Astrocyte of the spinal cord (primary cell): ENCODE data around the gene CD58.
"Not testable (repeated sequence)": the region's sequence is repeated elsewhere in the genome, so short reads cannot be mapped to it uniquely, and the experiment has no call there.

Experiments
- DNase-seq: peaks from one replicate; pipeline ENCODE4 v3.0.0; 2011; ENCODE audit warnings: low read depth, low spot score
- H3K4me3 ChIP-seq: 2 replicates; pipeline ENCODE4 v1.5.1; 2011; ENCODE audit warnings: low read depth, mild to moderate bottlenecking, low read length, moderate library complexity
- in situ Hi-C: cut with HindIII; loops from 2 replicates; pipeline ENCODE4 v1.10.0; 2017; ENCODE audit warnings: low sequenced_read_pairs
- TF ChIP-seq, protein P1 (sequence below): IDR thresholded peaks from 2 replicates; pipeline ENCODE4 v1.5.1; 2012; ENCODE audit warnings: low read depth, mild to moderate bottlenecking, low read length, inconsistent platforms

CD58 gene

DNA sequence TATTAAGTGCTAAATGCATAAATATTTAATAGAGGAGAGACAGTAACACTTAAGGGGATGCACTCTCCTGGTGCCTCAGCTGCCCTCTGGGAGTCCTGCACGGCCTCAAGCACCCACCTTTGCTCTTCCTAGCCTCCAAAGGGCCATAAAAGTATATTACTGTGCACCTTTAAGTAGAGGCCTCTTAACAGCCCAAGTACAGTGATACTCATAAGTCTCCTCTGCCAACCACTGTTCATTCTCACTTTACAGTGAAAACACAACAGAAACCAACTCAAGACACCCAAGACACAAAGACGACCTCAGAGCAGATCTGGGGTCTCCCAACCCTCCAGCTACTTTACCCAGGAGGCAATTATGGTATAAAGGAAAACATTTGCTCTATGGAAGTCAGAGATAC lies 26.6 kb upstream of the CD58 start:
- DNase-seq, in situ Hi-C loops, H3K4me3 ChIP-seq: not testable (repeated sequence)

DNA sequence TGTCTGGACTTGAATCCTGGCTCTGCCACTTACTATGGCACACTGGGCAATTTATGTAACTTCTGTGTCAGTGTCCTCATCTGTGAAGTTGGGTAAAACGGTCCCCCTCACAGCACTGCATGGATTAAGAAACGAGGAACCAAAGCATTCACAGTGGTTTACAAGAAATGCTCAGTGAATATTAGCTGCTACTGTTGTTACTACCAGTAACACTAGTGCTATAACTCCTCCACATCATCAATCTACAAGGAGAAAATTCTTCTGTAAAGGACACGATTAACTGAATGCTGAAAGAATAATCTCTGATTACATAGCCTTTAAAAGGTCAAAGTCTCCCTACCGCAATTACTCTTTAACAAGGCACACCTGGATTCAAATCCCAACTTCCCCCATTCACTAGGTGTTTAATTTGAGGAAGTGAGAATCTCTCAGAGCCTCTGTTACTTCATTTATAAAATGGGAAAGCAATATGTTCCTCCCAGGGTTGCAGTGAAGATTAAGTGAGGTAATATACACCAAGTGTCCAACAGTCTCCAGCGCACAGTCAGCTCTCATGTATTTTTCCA lies 26.0 kb upstream of the CD58 start:
- in situ Hi-C loops, DNase-seq, H3K4me3 ChIP-seq: not testable (repeated sequence)

DNA sequence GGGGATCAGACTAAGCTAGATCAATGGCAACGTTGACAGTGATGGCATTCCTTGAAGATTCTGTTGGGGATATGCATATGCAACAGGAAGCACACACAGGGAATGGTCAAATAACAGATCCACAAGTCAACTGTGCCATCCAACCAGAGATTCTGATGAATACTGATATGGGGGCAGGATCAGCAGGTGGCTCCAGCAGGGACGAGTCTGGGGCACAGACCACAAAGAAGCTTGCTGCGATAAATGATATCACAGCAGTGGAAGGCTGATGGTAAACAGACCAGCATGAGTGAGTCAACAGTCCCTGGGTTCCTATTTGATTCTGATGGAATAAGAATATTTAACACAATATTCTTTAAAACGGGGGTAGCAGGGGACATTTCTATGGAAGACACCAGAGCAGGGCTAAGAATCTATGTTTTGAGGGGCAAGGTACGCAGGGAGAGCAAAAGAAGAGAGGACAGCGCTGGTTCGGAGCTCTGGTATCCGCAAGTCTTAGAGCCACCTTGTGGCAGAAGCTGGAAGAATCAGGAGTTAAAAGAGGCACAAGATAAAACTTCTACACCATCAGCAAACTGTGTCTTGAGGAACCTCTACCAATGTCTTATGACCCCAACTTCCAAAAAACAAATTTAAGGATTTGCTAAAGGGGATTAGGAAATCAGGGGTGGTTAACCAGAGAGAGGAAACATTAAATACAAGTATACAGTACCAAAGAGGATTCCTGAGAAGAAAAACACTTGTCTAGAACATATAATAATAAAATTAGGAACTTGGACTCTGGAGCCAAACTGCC lies 25.3 kb upstream of the CD58 start:
- in situ Hi-C loops, H3K4me3 ChIP-seq: not testable (repeated sequence)
- peak; percentile 40 for DNase-seq
- TF ChIP-seq, protein P1, sequence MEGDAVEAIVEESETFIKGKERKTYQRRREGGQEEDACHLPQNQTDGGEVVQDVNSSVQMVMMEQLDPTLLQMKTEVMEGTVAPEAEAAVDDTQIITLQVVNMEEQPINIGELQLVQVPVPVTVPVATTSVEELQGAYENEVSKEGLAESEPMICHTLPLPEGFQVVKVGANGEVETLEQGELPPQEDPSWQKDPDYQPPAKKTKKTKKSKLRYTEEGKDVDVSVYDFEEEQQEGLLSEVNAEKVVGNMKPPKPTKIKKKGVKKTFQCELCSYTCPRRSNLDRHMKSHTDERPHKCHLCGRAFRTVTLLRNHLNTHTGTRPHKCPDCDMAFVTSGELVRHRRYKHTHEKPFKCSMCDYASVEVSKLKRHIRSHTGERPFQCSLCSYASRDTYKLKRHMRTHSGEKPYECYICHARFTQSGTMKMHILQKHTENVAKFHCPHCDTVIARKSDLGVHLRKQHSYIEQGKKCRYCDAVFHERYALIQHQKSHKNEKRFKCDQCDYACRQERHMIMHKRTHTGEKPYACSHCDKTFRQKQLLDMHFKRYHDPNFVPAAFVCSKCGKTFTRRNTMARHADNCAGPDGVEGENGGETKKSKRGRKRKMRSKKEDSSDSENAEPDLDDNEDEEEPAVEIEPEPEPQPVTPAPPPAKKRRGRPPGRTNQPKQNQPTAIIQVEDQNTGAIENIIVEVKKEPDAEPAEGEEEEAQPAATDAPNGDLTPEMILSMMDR: peak; percentile 55

DNA sequence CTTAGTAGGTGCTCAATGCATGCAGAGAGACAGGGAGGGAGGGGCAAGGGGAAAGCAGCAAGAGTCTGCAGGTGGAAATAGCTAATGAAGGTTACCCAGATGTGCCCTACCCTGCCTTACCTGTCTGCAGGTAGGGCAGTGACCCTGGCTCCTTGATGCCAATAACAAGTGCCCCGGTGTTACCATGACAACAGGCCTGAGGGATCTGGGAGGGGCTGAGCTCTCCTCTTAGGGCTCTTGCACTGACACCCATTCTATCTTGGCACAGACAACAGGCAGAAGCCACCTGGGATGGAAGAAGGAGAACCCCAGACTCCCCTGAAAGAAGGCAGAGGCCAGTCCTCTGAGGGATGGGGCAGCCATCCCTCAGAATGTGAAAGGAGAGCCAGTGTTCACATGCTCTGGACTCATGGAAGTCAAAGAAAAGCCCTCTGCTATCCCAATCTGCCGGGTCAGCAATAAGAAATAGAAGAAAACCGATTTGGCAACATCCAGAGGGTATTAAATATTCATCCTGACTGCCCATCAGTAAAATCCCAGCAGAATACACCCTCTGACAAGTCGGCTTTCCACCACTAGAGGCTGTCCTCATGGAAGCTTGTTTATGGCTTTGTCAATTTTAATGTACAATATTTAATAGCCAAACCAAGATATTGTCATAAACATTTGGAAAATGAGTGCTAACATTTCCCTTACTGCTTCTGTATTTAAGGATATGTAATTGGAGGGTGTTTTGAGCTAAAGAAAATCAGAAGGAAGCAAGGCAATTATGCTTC lies 24.4 kb upstream of the CD58 start:
- TF ChIP-seq, protein P1: peak; percentile 66

DNA sequence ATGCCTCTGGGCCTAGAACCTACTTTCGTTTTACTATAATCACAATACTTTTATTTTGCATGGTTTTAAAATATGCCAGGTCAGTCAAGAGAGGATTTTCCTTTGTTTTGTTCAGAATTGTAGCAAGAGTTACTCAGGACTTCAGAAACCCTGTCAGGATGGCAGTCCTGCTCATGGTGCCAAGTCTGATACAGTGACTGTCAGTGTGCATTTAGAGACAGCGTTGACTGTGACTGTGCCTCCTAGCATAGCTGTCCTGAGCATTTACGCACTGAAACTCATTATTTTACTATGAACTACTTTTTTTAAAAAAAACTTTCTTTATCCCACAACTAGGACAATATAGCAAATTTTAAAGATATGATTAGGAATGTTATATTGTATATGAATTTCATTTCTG lies 23.2 kb upstream of the CD58 start:
- DNase-seq, in situ Hi-C loops, H3K4me3 ChIP-seq: not testable (repeated sequence)

More for the DNA sequence above, 24.4 kb upstream of the CD58 start:
- in situ Hi-C loops, H3K4me3 ChIP-seq, DNase-seq: not testable (repeated sequence)

DNA sequence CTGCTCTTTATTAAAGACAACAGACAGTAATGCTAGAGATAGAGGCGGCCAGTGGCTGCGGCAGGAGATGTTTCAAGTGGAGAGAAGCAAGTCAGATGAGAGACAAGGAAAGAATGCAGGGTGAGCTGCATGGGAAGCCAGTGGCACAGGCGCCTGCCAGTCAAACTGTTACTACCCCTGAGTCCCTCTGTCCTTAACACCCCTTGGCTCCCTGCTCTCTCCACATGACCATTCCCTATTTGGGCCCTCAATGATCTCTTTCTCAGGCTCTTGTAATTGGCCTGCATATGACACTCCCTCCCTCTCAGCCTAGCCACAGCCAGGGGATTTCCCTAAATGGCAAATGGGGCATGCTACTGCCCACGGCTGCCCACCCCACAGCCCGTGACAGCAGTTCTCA lies 22.6 kb upstream of the CD58 start:
- DNase-seq, in situ Hi-C loops, H3K4me3 ChIP-seq: not testable (repeated sequence)

DNA sequence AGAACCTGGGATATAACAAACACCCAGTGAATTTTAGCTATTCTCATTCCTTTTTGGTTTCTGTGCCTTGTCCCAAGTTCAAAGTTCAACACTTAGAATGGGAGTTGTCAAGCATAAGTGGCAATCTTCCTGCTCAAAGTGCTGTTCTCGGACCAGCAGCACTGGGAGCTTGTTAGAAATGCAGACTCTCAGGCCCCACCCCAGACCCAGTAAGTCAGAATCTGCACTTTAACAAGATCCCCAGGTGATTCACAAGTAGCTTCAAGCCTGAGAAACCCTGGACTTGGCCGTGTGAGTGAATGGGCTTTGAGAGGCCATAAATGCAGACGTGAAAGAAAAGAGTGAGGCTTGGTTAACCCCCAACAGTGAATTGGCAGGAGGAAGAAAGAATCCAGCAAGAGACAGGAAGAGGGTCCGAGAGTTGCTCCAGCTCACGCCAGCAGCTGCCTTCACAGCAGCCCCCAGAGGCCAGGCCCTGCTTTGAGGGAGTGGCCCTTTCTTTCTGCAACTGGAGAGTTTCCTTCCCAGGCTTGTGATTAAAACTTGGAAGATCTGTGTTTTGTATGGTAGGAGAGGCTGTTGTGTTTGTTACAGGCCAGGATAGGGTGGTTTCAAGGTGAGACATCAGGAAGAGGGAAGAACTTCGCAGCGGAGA lies 21.3 kb upstream of the CD58 start:
- DNase-seq, in situ Hi-C loops, H3K4me3 ChIP-seq: not testable (repeated sequence)

DNA sequence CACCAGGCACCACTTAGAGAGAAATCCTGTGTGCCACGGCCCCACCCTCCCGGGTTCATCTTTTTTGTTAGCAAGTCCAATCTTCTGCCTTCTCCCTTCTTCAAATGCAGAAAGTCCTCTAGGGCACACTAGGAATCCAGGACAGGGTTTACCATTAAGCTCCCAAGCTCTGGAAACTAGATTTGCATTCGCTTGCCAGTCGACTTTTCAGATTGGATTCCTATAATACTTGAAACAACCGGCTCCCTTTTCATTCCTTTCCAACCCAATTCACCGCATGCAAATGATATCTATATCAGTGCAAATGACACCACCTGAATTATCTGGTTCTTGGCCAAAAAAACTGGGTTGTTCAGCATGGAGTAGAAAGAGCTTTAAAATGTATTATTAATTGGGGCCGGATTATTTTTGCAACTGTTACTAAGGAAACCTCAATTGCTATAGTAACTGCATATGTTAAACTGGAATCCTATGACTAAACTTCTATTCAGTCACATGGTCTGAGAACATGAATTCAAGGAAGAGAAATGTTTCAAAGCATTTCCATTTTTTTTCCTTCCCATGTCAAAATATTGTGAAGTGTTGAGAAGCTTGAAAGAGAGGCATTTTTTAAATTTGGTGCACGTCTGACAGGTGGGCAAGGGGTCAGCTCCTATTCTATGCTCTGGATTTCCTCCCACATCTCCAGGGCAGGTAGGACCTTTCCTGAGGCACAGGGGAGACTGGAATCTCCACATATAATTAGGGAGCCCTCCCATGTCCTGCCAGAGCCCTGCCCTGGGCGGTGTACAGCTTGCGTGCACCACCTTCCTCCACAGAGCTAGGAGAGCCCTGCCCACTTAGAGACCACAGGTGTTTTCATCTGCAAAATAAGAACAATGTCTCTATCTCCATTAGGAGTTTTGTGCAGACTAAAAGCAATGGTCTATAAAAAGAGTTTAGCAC lies 20.5 kb upstream of the CD58 start:
- in situ Hi-C loops, DNase-seq, H3K4me3 ChIP-seq: not testable (repeated sequence)

DNA sequence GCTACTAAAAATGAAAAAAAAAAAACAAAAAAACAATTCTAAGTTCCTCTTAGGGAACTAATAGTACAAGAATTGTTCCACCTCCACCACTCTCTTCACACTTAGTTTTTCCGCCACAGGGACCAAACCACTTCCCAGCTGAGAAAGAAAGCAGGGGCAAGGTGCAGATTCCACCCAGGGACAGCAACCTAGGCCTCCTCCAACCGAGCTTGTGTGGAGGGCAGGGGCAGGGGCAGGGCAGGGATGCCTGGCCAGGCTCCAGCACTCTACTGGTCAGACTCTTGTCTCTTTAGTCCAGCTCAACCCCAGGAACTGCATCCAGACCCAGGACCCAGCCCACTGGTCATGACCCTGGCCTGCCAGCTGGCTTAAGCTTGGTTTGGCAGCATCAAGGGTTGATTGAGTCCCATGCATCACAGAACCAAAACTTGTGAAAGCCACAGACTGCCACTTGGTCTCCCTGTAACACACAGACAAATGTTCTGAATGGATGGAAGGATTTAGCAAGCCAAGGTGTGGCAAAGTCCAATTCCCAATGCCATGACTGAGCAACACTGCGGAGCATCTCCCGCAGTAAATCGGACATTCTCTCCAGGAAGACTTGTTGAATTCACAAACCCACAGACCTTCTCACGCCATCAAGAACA lies 19.7 kb upstream of the CD58 start:
- in situ Hi-C loops, DNase-seq, H3K4me3 ChIP-seq: not testable (repeated sequence)

DNA sequence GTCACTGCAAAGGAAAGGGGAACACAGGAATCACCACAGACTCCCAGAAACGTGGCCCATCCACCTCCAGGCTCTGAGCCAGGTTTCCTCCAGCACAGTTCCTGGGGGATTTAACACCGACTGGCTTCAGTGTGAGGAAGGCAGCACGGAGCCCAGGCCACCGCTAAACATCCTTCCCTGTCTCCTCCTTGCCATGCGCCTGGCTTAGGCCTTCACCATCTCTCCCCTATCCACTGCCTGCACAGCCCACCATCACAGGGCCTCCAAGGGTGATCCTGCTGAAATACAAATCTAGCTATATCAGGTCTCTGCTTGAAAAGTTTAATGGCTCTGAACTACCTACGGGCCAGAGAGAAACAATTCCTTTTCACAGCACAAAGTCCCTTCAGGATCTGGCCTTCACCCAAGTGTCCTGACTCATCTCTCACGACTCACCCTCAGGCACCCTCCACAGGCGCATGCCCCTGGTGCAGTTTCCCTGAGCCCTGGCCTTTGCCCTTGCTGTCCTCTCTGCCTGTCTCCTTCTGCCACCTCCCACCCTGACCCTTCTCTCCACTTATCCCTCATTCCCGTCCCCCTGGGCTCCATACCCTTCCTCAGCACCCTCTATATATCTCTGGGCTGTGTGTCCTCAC lies 18.4 kb upstream of the CD58 start:
- DNase-seq, in situ Hi-C loops, H3K4me3 ChIP-seq: not testable (repeated sequence)
